GM12892 (cell line): Measurements from ENCODE around the gene PAQR6.

Experiments
- POLR2A ChIP-seq: IDR thresholded peaks from 2 replicates; pipeline ENCODE4 v1.6.1; 2011; ENCODE audit warnings: low read depth, low read length, control low read depth
- POLR2AphosphoS5 ChIP-seq: IDR thresholded peaks from 2 replicates; pipeline ENCODE4 v1.6.1; 2011; ENCODE audit warnings: low read depth, low read length, control low read depth

DNA sequence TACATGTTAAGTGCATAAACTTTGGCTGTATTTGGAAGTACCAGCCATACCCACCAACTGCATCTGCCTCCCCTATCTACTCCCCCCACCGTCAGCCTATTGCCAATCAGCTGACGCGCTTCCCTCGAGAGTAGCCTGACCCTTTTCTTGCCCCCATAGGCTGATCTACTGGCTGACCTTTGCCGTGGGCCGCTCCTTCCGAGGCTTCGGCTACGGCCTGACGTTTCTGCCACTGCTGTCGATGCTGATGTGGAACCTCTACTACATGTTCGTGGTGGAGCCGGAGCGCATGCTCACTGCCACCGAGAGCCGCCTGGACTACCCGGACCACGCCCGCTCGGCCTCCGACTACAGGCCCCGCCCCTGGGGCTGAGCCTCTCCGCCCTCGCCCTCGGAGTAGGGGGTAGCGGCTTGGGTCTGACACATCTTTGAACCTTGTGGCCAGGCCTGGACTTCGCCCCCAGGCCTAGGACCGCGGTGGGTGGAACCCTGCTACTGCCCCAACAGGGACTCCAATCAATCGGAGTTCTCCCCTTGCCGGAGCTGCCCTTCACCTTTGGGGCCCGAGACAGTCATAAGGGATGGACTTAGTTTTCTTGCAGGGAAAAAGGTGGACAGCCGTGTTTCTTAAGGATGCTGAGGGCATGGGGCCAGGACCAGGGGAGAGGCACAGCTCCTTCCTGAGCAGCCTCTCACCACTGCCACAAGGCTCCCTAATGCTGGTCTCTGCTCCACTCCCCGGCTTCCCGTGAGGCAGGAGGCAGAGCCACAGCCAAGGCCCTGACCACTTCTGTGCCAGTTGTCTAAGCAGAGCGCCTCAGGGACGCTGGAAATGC, 43.6 kb upstream of the PAQR6 start:
- TF ChIP-seq POLR2AphosphoS5 = no peak
- TF ChIP-seq POLR2A = no peak
